Measurements from ENCODE around the gene SKI. TPM values are rescaled to one million over a fixed set of nuclear protein-coding genes. Genes with fewer than 3 reads are reported as not detected.
A peak's percentile ranks its signal among the peaks of the same experiment; 100 is the strongest.

The SKI gene
- total and polyA plus RNA-seq, 10 of the 15 experiments (the other 5 are each of a cell fraction or from before 2014, with no cell fraction given), result 0.03 to 14.9 (median 0.96) TPM

GRCh38 chr1:2227346-2228156, 568 bp upstream of the SKI start (continued):
- TF ChIP-seq BACH1 (IDR thresholded peaks at IDR 0.05; ENCODE audit: borderline replicate concordance), result peak; percentile 78
- no peak for TF ChIP-seq POU2F2 (IDR thresholded peaks at IDR 0.05; ENCODE audit: borderline replicate concordance, low read depth, low read length)
- no peak for TF ChIP-seq POLR2AphosphoS5 (IDR thresholded peaks at IDR 0.05; ENCODE audit: low read length)
- peak in 1 of 2 experiments; percentile 94; a peak in 2 of 3 replicates for TF ChIP-seq EGR1 (IDR thresholded peaks at IDR 0.05; ENCODE audit: borderline replicate concordance in 1 of 2, low read depth in 2 of 2, low read length in 2 of 2)
- TF ChIP-seq, protein P1, sequence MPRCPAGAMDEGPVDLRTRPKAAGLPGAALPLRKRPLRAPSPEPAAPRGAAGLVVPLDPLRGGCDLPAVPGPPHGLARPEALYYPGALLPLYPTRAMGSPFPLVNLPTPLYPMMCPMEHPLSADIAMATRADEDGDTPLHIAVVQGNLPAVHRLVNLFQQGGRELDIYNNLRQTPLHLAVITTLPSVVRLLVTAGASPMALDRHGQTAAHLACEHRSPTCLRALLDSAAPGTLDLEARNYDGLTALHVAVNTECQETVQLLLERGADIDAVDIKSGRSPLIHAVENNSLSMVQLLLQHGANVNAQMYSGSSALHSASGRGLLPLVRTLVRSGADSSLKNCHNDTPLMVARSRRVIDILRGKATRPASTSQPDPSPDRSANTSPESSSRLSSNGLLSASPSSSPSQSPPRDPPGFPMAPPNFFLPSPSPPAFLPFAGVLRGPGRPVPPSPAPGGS (IDR thresholded peaks at IDR 0.05; ENCODE audit: borderline replicate concordance, insufficient read depth, low read depth, low read length, poor library complexity, severe bottlenecking), result no peak
- TF ChIP-seq, protein P2, sequence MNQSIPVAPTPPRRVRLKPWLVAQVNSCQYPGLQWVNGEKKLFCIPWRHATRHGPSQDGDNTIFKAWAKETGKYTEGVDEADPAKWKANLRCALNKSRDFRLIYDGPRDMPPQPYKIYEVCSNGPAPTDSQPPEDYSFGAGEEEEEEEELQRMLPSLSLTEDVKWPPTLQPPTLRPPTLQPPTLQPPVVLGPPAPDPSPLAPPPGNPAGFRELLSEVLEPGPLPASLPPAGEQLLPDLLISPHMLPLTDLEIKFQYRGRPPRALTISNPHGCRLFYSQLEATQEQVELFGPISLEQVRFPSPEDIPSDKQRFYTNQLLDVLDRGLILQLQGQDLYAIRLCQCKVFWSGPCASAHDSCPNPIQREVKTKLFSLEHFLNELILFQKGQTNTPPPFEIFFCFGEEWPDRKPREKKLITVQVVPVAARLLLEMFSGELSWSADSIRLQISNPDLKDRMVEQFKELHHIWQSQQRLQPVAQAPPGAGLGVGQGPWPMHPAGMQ (IDR thresholded peaks at IDR 0.05; ENCODE audit: borderline replicate concordance), result peak; percentile 33; the same call in 1 of the 2 replicates
- 0 out of 2 replicates have a peak, but pooled peaks have one; percentile 48 for TF ChIP-seq STAT1 (conservative IDR thresholded peaks at IDR 0.05)
- TF ChIP-seq SREBF1 (IDR thresholded peaks at IDR 0.05; ENCODE audit: low read length), result no peak
- no peak for TF ChIP-seq SUPT20H (IDR thresholded peaks at IDR 0.05; ENCODE audit: borderline replicate concordance, control insufficient read depth, low read depth, low read length)
- TF ChIP-seq CBFB (IDR thresholded peaks at IDR 0.05; ENCODE audit: low read depth), result peak; percentile 36; the same call in 1 of the 2 replicates
- peak; percentile 85 for TF ChIP-seq POLR2A (IDR thresholded peaks at IDR 0.05; ENCODE audit: low read depth, low read length)
- peak; percentile 98 for TF ChIP-seq IKZF1 (conservative IDR thresholded peaks at IDR 0.05)
- TF ChIP-seq, protein P3, sequence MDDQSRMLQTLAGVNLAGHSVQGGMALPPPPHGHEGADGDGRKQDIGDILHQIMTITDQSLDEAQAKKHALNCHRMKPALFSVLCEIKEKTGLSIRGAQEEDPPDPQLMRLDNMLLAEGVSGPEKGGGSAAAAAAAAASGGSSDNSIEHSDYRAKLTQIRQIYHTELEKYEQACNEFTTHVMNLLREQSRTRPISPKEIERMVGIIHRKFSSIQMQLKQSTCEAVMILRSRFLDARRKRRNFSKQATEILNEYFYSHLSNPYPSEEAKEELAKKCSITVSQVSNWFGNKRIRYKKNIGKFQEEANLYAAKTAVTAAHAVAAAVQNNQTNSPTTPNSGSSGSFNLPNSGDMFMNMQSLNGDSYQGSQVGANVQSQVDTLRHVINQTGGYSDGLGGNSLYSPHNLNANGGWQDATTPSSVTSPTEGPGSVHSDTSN (IDR thresholded peaks at IDR 0.05; ENCODE audit: insufficient replicate concordance, low read depth, low read length), result no peak
- TF ChIP-seq, protein P4, sequence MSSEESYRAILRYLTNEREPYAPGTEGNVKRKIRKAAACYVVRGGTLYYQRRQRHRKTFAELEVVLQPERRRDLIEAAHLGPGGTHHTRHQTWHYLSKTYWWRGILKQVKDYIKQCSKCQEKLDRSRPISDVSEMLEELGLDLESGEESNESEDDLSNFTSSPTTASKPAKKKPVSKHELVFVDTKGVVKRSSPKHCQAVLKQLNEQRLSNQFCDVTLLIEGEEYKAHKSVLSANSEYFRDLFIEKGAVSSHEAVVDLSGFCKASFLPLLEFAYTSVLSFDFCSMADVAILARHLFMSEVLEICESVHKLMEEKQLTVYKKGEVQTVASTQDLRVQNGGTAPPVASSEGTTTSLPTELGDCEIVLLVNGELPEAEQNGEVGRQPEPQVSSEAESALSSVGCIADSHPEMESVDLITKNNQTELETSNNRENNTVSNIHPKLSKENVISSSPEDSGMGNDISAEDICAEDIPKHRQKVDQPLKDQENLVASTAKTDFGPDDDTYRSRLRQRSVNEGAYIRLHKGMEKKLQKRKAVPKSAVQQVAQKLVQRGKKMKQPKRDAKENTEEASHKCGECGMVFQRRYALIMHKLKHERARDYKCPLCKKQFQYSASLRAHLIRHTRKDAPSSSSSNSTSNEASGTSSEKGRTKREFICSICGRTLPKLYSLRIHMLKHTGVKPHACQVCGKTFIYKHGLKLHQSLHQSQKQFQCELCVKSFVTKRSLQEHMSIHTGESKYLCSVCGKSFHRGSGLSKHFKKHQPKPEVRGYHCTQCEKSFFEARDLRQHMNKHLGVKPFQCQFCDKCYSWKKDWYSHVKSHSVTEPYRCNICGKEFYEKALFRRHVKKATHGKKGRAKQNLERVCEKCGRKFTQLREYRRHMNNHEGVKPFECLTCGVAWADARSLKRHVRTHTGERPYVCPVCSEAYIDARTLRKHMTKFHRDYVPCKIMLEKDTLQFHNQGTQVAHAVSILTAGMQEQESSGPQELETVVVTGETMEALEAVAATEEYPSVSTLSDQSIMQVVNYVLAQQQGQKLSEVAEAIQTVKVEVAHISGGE (CRISPR knock-in tag; IDR thresholded peaks at IDR 0.05), result peak; percentile 40; the same call in 1 of the 2 replicates
- peak; percentile 40; the same call in 1 of the 2 replicates for TF ChIP-seq TCF3 (IDR thresholded peaks at IDR 0.05; ENCODE audit: borderline replicate concordance, insufficient read depth, low read depth, low read length)
- TF ChIP-seq, protein P5, sequence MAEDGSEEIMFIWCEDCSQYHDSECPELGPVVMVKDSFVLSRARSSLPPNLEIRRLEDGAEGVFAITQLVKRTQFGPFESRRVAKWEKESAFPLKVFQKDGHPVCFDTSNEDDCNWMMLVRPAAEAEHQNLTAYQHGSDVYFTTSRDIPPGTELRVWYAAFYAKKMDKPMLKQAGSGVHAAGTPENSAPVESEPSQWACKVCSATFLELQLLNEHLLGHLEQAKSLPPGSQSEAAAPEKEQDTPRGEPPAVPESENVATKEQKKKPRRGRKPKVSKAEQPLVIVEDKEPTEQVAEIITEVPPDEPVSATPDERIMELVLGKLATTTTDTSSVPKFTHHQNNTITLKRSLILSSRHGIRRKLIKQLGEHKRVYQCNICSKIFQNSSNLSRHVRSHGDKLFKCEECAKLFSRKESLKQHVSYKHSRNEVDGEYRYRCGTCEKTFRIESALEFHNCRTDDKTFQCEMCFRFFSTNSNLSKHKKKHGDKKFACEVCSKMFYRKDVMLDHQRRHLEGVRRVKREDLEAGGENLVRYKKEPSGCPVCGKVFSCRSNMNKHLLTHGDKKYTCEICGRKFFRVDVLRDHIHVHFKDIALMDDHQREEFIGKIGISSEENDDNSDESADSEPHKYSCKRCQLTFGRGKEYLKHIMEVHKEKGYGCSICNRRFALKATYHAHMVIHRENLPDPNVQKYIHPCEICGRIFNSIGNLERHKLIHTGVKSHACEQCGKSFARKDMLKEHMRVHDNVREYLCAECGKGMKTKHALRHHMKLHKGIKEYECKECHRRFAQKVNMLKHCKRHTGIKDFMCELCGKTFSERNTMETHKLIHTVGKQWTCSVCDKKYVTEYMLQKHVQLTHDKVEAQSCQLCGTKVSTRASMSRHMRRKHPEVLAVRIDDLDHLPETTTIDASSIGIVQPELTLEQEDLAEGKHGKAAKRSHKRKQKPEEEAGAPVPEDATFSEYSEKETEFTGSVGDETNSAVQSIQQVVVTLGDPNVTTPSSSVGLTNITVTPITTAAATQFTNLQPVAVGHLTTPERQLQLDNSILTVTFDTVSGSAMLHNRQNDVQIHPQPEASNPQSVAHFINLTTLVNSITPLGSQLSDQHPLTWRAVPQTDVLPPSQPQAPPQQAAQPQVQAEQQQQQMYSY (CRISPR knock-in tag; IDR thresholded peaks at IDR 0.05), result no peak
